NCI-H510A (cell line): Measurements from ENCODE around the gene ZSCAN31.
A peak's percentile ranks its signal among the peaks of the same experiment; 100 is the strongest.
"Not testable (repeated sequence)": the region's sequence is repeated elsewhere in the genome, so short reads cannot be mapped to it uniquely, and the experiment has no call there.

Experiments used
- DNase-seq: peaks from one replicate; lab custom pipeline; 2025; lab: John Stamatoyannopoulos, UW

The ZSCAN31 gene

GRCh38 chr6:28335564-28336283 lies at the start of gene ZSCAN31:
Gene ZSCAN31, minus strand, starts transcription at chr6:28336148. Its CDS starts 6,465 bp downstream, at chr6:28329683.
- DNase-seq: no peak

GRCh38 chr6:28384143-28384533 lies 48.2 kb upstream of the ZSCAN31 start:
- no peak for DNase-seq

- DNase-seq: no peak
Measured at GRCh38 chr6:28383235-28384142, 47.5 kb upstream of the ZSCAN31 start.

- no peak for DNase-seq
Measured at GRCh38 chr6:28380381-28380780, 44.4 kb upstream of the ZSCAN31 start.

- no peak for DNase-seq
Measured at GRCh38 chr6:28378644-28379043, 42.7 kb upstream of the ZSCAN31 start.

- no peak for DNase-seq
Measured at GRCh38 chr6:28377879-28378278, 41.9 kb upstream of the ZSCAN31 start.

GRCh38 chr6:28373925-28374324 lies 38.0 kb upstream of the ZSCAN31 start:
- no peak for DNase-seq

GRCh38 chr6:28371706-28372451 lies 35.9 kb upstream of the ZSCAN31 start:
- DNase-seq: no peak

GRCh38 chr6:28371280-28371679 lies 35.3 kb upstream of the ZSCAN31 start:
- DNase-seq: no peak

- no peak for DNase-seq
Measured at GRCh38 chr6:28370440-28370839, 34.5 kb upstream of the ZSCAN31 start.

- DNase-seq: no peak
Measured at GRCh38 chr6:28369463-28369862, 33.5 kb upstream of the ZSCAN31 start.

- no peak for DNase-seq
Measured at GRCh38 chr6:28368522-28368921, 32.6 kb upstream of the ZSCAN31 start.

GRCh38 chr6:28365590-28365989 lies 29.6 kb upstream of the ZSCAN31 start:
- not testable (repeated sequence) for DNase-seq

GRCh38 chr6:28360961-28361360 lies 25.0 kb upstream of the ZSCAN31 start:
- DNase-seq: no peak

GRCh38 chr6:28359562-28359961 lies 23.6 kb upstream of the ZSCAN31 start:
- not testable (repeated sequence) for DNase-seq

- no peak for DNase-seq
Measured at GRCh38 chr6:28357036-28357435, 21.1 kb upstream of the ZSCAN31 start.

- DNase-seq: no peak
Measured at GRCh38 chr6:28356666-28357020, 20.7 kb upstream of the ZSCAN31 start.

- DNase-seq: peak; percentile 71
Measured at GRCh38 chr6:28355743-28356665, 20.1 kb upstream of the ZSCAN31 start.

- no peak for DNase-seq
Measured at GRCh38 chr6:28354688-28355554, 19.0 kb upstream of the ZSCAN31 start.

GRCh38 chr6:28353981-28354676 lies 18.2 kb upstream of the ZSCAN31 start:
- DNase-seq: peak; percentile 31
